NCI-H2196 (cell line): ENCODE measurements around the gene INPP5A.

Experiments
- DNase-seq: peaks from one replicate; lab custom pipeline; 2025; ENCODE audit not compliant: unreplicated experiment; lab: John Stamatoyannopoulos, UW

Gene INPP5A

GRCh38 chr10:132748135-132748534, 210.5 kb downstream of the INPP5A start:
- no peak for DNase-seq

GRCh38 chr10:132748545-132749370, 211.2 kb downstream of the INPP5A start:
- no peak for DNase-seq

GRCh38 chr10:132749371-132749795, 211.8 kb downstream of the INPP5A start:
- DNase-seq = no peak

GRCh38 chr10:132750936-132751335, 213.3 kb downstream of the INPP5A start:
- no peak for DNase-seq

- no peak for DNase-seq
Observed at GRCh38 chr10:132752378-132752777, 214.8 kb downstream of the INPP5A start.

GRCh38 chr10:132752961-132753360, 215.4 kb downstream of the INPP5A start:
- DNase-seq = no peak

- DNase-seq = no peak
Observed at GRCh38 chr10:132753596-132753995, 216.0 kb downstream of the INPP5A start.

GRCh38 chr10:132754071-132754470, 216.5 kb downstream of the INPP5A start:
- no peak for DNase-seq

GRCh38 chr10:132755166-132755711, 217.7 kb downstream of the INPP5A start:
- no peak for DNase-seq

GRCh38 chr10:132756591-132756990, 219.0 kb downstream of the INPP5A start:
- DNase-seq = no peak

- DNase-seq = no peak
Observed at GRCh38 chr10:132757171-132757570, 219.6 kb downstream of the INPP5A start.

GRCh38 chr10:132758865-132759264, 221.3 kb downstream of the INPP5A start:
- no peak for DNase-seq

GRCh38 chr10:132761395-132762060, 223.9 kb downstream of the INPP5A start:
- DNase-seq = no peak

GRCh38 chr10:132762267-132762666, 224.7 kb downstream of the INPP5A start:
- no peak for DNase-seq

- DNase-seq = no peak
Observed at GRCh38 chr10:132763545-132763944, 226.0 kb downstream of the INPP5A start.

GRCh38 chr10:132764108-132764507, 226.5 kb downstream of the INPP5A start:
- no peak for DNase-seq

GRCh38 chr10:132765435-132765834, 227.8 kb downstream of the INPP5A start:
- DNase-seq = no peak

GRCh38 chr10:132766291-132766690, 228.7 kb downstream of the INPP5A start:
- DNase-seq = no peak

GRCh38 chr10:132768346-132769248, 231.0 kb downstream of the INPP5A start:
- DNase-seq = no peak

GRCh38 chr10:132770061-132771021, 232.8 kb downstream of the INPP5A start:
- DNase-seq = no peak
